Stomach (tissue), 9 donors: Measurements from ENCODE around the gene TRIM59. TPM values are rescaled to one million over a fixed set of nuclear protein-coding genes. Genes with fewer than 3 reads are reported as not detected.

Experiments used
- DNase-seq, 2 donors: peaks; one replicate each; pipeline versions ENCODE4 v3.0.0 to v3.0.0-alpha.2; 2013 to 2019
- H3K27ac ChIP-seq, 5 donors: fragments of 200-600 bp in 4 of 5; sonication (generic) in 4 of 5; one replicate each; pipeline ENCODE4 v1.5.1; 2013 to 2019; ENCODE audit warnings: mild to moderate bottlenecking in 1 of 5, moderate library complexity in 1 of 5
- H3K27me3 ChIP-seq, 3 donors: fragments of 200-600 bp; sonication (generic); one replicate each; pipeline ENCODE4 v1.5.1; 2017 to 2019; ENCODE audit warnings: mixed run types in 1 of 3
- H3K36me3 ChIP-seq, 4 donors: fragments of 200-600 bp; sonication (generic); 1 replicate in 3 of 4; 2 replicates in 1 of 4; pipeline ENCODE4 v1.5.1; 2016 to 2019
- H3K4me1 ChIP-seq, 4 donors: fragments of 200-600 bp; sonication (generic); one replicate each; pipeline ENCODE4 v1.5.1; 2016 to 2019
- H3K4me3 ChIP-seq, 4 donors: fragments of 200-600 bp; sonication (generic) in 3 of 4; one replicate each; pipeline ENCODE4 v1.5.1; 2016 to 2019; ENCODE audit warnings: mild to moderate bottlenecking in 1 of 4
- H3K9me3 ChIP-seq, 4 donors: fragments of 200-600 bp; sonication (generic); one replicate each; pipeline ENCODE4 v1.5.1; 2016 to 2019
- EP300 ChIP-seq: sonication (generic); formaldehyde crosslinking; IDR thresholded peaks from one replicate; pipeline ENCODE4 v1.6.1; 2017; ENCODE audit warnings: antibody characterized with exemption
- POLR2A ChIP-seq, 4 donors: fragments of 450-650 bp; IDR thresholded peaks; one replicate each; pipeline ENCODE4 v1.6.1; 2016; ENCODE audit warnings: antibody characterized with exemption in 4 of 4, control low read depth in 2 of 4, mild to moderate bottlenecking in 1 of 4, moderate library complexity in 1 of 4
- POLR2AphosphoS5 ChIP-seq, 3 donors: sonication (generic); formaldehyde crosslinking; IDR thresholded peaks; one replicate each; pipeline ENCODE4 v1.6.1; 2016; ENCODE audit warnings: antibody characterized with exemption in 3 of 3
- WGBS, 5 donors: extraction: QIAGEN DNeasy Blood & Tissue Kit in 3 of 5; methylation state at CpG; one replicate each; pipeline versions ENCODE4 v1.1.5 to v1.1.7; 2013 to 2018; 5-methylcytosine and 5-hydroxymethylcytosine counted together
- intact Hi-C: fragments of 100-400 bp; cut with DNase I; formaldehyde crosslinking; loops from one replicate; pipeline ENCODE4 v1.15.1; 2023; ENCODE audit warnings: low total_unique reads
- polyA plus RNA-seq, 3 donors: library from polyadenylated mRNA; stranded (reverse); fragments of 200-250 nt; gene quantifications; one replicate each; pipeline ENCODE4 v1.2.3, GENCODE V29; 2013
- total RNA-seq, 5 donors: library from RNA; depleted of rRNA; stranded (reverse); fragments of >200 nt; gene quantifications; one replicate each; pipeline versions ENCODE4 v1.1.0 to v1.2.3, GENCODE V29; 2014 to 2016
- TF ChIP-seq, protein P1 (sequence below), 7 experiments: fragments of 450-650 bp in 4 of 7; fragments of 200-600 bp in 3 of 7; sonication (generic) in 3 of 7; IDR thresholded peaks; one replicate each; pipeline ENCODE4 v1.5.1; 2016 to 2019; ENCODE audit warnings: antibody characterized with exemption in 7 of 7, control low read depth in 2 of 7, mild to moderate bottlenecking in 1 of 7
- donor health status: healthy with polysubstance abuse.
- donor health status: Bipolar disorder and iron deficiency.
- donor health status: healthy.

Gene TRIM59
- total and polyA plus RNA-seq, 8 donors: 0.29 to 8.6 (median 1.3) TPM; not detected in 1

DNA sequence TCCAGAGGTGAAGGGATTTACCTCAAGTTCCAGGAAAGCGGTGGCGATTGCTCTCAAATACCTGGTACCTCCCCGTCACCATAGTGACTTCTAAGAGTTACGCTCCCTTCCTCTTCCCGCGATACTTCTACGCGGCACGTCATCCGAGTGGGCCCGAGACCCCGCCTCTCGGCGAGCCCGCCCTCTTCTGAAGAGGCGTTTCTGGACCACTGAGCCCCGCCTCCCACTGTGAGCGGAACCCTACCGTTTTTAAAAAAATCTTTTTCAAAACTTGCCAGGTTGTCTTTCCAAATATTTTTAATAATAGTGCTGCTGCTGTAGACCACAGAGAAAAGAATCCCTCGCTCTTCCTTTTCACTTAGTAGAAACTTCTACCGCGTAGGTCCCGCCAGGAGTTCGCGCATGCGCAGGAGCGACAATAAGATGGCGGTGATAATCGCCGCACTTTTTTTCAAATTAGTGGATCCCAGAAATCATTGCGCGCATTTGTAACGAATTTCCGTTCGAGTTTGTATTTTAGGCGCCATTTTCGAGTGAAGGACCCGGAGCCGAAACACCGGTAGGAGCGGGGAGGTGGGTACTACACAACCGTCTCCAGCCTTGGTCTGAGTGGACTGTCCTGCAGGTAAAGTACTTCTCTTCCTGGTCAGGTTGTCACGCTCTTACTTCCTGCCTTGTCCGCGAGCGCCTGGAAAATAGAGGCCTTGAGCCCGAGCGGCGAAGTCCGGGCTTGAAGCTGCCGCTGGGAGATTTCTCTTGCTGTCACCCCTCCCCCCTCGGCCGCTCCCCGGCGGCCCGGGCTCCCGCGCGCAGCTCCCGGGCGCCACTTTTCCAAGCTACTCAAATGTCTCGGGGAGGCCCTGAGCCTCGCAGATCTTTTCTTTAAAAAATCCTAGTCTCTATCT, 50.2 kb downstream of the TRIM59 start, which contains the start of the genes IFT80 and SMC4:
TSS of gene IFT80 (minus strand) at position 101 of the 905 bp plus-strand sequence. CDS start 14,625 bp downstream, outside the sequence.
TSS of gene SMC4 (plus strand) at position 526 of the 905 bp plus-strand sequence. CDS start 1,177 bp downstream, outside the sequence.
- TF ChIP-seq POLR2A (IDR thresholded peaks at IDR 0.05): peak in 1 of 4 donors; percentile 21
- TF ChIP-seq, protein P1, sequence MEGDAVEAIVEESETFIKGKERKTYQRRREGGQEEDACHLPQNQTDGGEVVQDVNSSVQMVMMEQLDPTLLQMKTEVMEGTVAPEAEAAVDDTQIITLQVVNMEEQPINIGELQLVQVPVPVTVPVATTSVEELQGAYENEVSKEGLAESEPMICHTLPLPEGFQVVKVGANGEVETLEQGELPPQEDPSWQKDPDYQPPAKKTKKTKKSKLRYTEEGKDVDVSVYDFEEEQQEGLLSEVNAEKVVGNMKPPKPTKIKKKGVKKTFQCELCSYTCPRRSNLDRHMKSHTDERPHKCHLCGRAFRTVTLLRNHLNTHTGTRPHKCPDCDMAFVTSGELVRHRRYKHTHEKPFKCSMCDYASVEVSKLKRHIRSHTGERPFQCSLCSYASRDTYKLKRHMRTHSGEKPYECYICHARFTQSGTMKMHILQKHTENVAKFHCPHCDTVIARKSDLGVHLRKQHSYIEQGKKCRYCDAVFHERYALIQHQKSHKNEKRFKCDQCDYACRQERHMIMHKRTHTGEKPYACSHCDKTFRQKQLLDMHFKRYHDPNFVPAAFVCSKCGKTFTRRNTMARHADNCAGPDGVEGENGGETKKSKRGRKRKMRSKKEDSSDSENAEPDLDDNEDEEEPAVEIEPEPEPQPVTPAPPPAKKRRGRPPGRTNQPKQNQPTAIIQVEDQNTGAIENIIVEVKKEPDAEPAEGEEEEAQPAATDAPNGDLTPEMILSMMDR (IDR thresholded peaks at IDR 0.05): no peak
- no peak for TF ChIP-seq EP300
- TF ChIP-seq POLR2AphosphoS5 (IDR thresholded peaks at IDR 0.05): peak; percentile 68 to 80 (median 76)
- Histone ChIP-seq H3K9me3 (no peaks in the 10 kb centered on the region), H3K4me1 (peaks cover 15 to 55% (median 38%) of the 10 kb centered on the region in 4 donors), H3K4me3 (peak within 1 kb of the TSS; percentile 64 to 80 (median 78)), H3K27ac (peak within 1 kb of the TSS; percentile 88 to 97 (median 92)), H3K36me3 (no peaks in the 10 kb centered on the region), H3K27me3 (peaks cover 0 to 7% (median 0%) of the 10 kb centered on the region in 3 donors)
- DNase-seq: peak; percentile 98
- WGBS, 5 donors: 0 to 1% (median 0%) methylated on average over 63 of the region's 63 CpGs
- intact Hi-C loops: no loop called here

DNA sequence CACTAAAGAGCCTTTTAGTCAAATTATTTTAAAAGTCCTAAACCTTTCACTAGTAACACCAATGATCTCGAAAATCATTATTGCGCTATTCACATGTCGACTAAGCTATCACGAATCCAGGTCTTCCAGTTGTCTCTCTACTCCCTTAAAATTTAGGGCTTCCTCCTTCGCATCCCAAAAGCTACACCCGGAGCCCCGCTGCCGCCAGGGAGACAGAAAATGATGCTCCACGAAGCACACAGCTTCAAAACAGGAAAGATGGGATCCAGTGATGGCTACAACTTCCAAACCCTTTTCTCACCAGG, 50.8 kb downstream of the TRIM59 start:
- DNase-seq: no peak
- Histone ChIP-seq H3K9me3 (no peaks in the 10 kb centered on the region), H3K4me3 (peak overlapping the region; percentile 64 to 80 (median 78)), H3K4me1 (peaks cover 15 to 49% (median 38%) of the 10 kb centered on the region in 4 donors), H3K27ac (peak overlapping the region; percentile 88 to 97 (median 92)), H3K27me3 (peaks cover 0 to 7% (median 0%) of the 10 kb centered on the region in 3 donors), H3K36me3 (no peaks in the 10 kb centered on the region)
- intact Hi-C loops: no loop called here
- WGBS, 5 donors: 0 to 1% (median 0%) methylated on average over 9 of the region's 9 CpGs
- no peak for TF ChIP-seq POLR2AphosphoS5 (IDR thresholded peaks at IDR 0.05)
- TF ChIP-seq EP300: no peak
- TF ChIP-seq, protein P1 (IDR thresholded peaks at IDR 0.05): no peak
- TF ChIP-seq POLR2A (IDR thresholded peaks at IDR 0.05): no peak

- Histone ChIP-seq H3K4me1 (peaks cover 8 to 23% (median 14%) of the 10 kb centered on the region in 4 donors), H3K4me3 (no peak overlapping the region), H3K27me3 (no peaks in the 10 kb centered on the region), H3K27ac (no peak overlapping the region), H3K9me3 (no peaks in the 10 kb centered on the region), H3K36me3 (peaks cover 0 to 7% (median 0%) of the 10 kb centered on the region in 4 donors)
- TF ChIP-seq POLR2AphosphoS5 (IDR thresholded peaks at IDR 0.05): no peak
- TF ChIP-seq POLR2A (IDR thresholded peaks at IDR 0.05): no peak
- TF ChIP-seq EP300: no peak
- TF ChIP-seq, protein P1 (IDR thresholded peaks at IDR 0.05): no peak
- peak in 1 of 2 donors; percentile 37 for DNase-seq
- intact Hi-C loops: no loop called here
Measured at GRCh38 chr3:160395297-160395696, 54.3 kb downstream of the TRIM59 start.

GRCh38 chr3:160394009-160394392, 55.6 kb downstream of the TRIM59 start:
- no peaks in the 10 kb centered on the region for H3K27me3 ChIP-seq
- no peak overlapping the region for H3K27ac ChIP-seq
- WGBS, 5 donors: 81 to 96% (median 89%) methylated on average over 3 of the region's 3 CpGs
- H3K36me3 ChIP-seq: peaks cover 0 to 7% (median 0%) of the 10 kb centered on the region in 4 donors
- peaks cover 8 to 18% (median 9%) of the 10 kb centered on the region in 4 donors for H3K4me1 ChIP-seq
- DNase-seq: no peak
- no peak overlapping the region for H3K4me3 ChIP-seq
- TF ChIP-seq EP300 (no peak), POLR2AphosphoS5 (IDR thresholded peaks at IDR 0.05) (no peak), POLR2A (IDR thresholded peaks at IDR 0.05) (no peak)
- TF ChIP-seq, protein P1 (IDR thresholded peaks at IDR 0.05): no peak
- intact Hi-C loops: no loop called here
- no peaks in the 10 kb centered on the region for H3K9me3 ChIP-seq
